K562 (cell line): ENCODE results near the gene LRRC26. TPM values are rescaled to one million over a fixed set of nuclear protein-coding genes. Genes with fewer than 3 reads are reported as not detected.

Experiments
- CBFA2T3 ChIP-seq: fragments of 450-650 bp; IDR thresholded peaks from 2 replicates; pipeline ENCODE4 v1.6.1; 2017
- CHCHD3 ChIP-seq: fragments of 250-450 bp; sonication (Bioruptor Pico); IDR thresholded peaks from 2 replicates; pipeline ENCODE4 v2.1.2; 2022; ENCODE audit warnings: mild to moderate bottlenecking
- FOSL1 ChIP-seq: fragments of 200-800 bp; sonication (Bioruptor generic); conservative IDR thresholded peaks from 2 replicates; pipeline ENCODE4 v1.6.1; 2016; ENCODE audit warnings: missing genetic modification characterization, missing compliant biosample characterization
- FOXP1 ChIP-seq: sonication (generic); formaldehyde crosslinking; IDR thresholded peaks from 2 replicates; pipeline ENCODE4 v1.8.0; 2022; ENCODE audit warnings: mild to moderate bottlenecking, missing genetic modification reagents
- GABPB1 ChIP-seq: sonication (generic); formaldehyde crosslinking; IDR thresholded peaks from 2 replicates; pipeline ENCODE4 v1.8.0; 2022; ENCODE audit warnings: mild to moderate bottlenecking, missing genetic modification reagents
- HDAC3 ChIP-seq: fragments of 450-650 bp; IDR thresholded peaks from 2 replicates; pipeline ENCODE4 v1.6.1; 2018; ENCODE audit warnings: borderline replicate concordance, mild to moderate bottlenecking, moderate library complexity; ENCODE audit not compliant: partially characterized antibody
- HES1 ChIP-seq: fragments of 450-650 bp; IDR thresholded peaks from 2 replicates; pipeline ENCODE4 v1.6.1; 2016; ENCODE audit warnings: low read depth, mild to moderate bottlenecking, moderate library complexity
- KDM4B ChIP-seq, 2 experiments: fragments of 450-650 bp in 1 of 2; sonication (generic) in 1 of 2; IDR thresholded peaks; 2 replicates each; pipeline ENCODE4 v1.6.1; 2016 to 2017; ENCODE audit warnings: borderline replicate concordance in 2 of 2, antibody characterized with exemption in 1 of 2, low read depth in 1 of 2, mild to moderate bottlenecking in 1 of 2
- KLF10 ChIP-seq: fragments of 250-450 bp; sonication (Bioruptor Pico); IDR thresholded peaks from 2 replicates; pipeline ENCODE4 v1.6.1; 2021; ENCODE audit warnings: matching md5 sums
- MCM7 ChIP-seq, 2 experiments: fragments of 450-650 bp; IDR thresholded peaks; 2 replicates each; pipeline ENCODE4 v1.6.1; 2016 to 2018
- MECOM ChIP-seq: fragments of 250-450 bp; sonication (Bioruptor Pico); IDR thresholded peaks from 2 replicates; pipeline ENCODE4 v1.8.0; 2022; ENCODE audit warnings: inconsistent platforms
- NR2C2 ChIP-seq, 2 experiments: fragments of 200-800 bp in 1 of 2; sonication (Bioruptor generic) in 1 of 2; sonication (generic) in 1 of 2; formaldehyde crosslinking in 1 of 2; IDR thresholded peaks; 2 replicates each; pipeline versions ENCODE4 v1.6.1 to v1.8.0; 2016 to 2022; ENCODE audit warnings: mild to moderate bottlenecking in 1 of 2, missing compliant biosample characterization in 1 of 2, missing genetic modification characterization in 1 of 2, missing genetic modification reagents in 1 of 2
- PCBP2 ChIP-seq: fragments of 200-400 bp; formaldehyde crosslinking; IDR thresholded peaks from 2 replicates; pipeline ENCODE4 v1.6.1; 2018; ENCODE audit warnings: low read length, low read depth, mild to moderate bottlenecking, moderate library complexity; ENCODE audit not compliant: poor library complexity, severe bottlenecking
- POLR2H ChIP-seq: IDR thresholded peaks from 2 replicates; pipeline ENCODE4 v1.6.1; 2016; ENCODE audit warnings: missing genetic modification characterization, low read depth, mild to moderate bottlenecking, control low read depth, missing compliant biosample characterization, moderate library complexity
- POU5F1 ChIP-seq: fragments of 150-350 bp; IDR thresholded peaks from 2 replicates; pipeline ENCODE4 v1.6.1; 2014; ENCODE audit warnings: borderline replicate concordance, low read length, low read depth, mild to moderate bottlenecking; ENCODE audit not compliant: partially characterized antibody
- PREB ChIP-seq: sonication (generic); formaldehyde crosslinking; IDR thresholded peaks from 2 replicates; pipeline ENCODE4 v1.8.1; 2023; ENCODE audit warnings: mild to moderate bottlenecking, missing genetic modification reagents
- RBM34 ChIP-seq: fragments of 200-400 bp; formaldehyde crosslinking; IDR thresholded peaks from 2 replicates; pipeline ENCODE4 v1.6.1; 2018; ENCODE audit warnings: low read length, borderline replicate concordance; ENCODE audit not compliant: insufficient read depth
- STAT5B ChIP-seq: fragments of 250-450 bp; sonication (Bioruptor Pico); IDR thresholded peaks from 2 replicates; pipeline ENCODE4 v1.8.0; 2021; ENCODE audit warnings: mild to moderate bottlenecking, inconsistent platforms
- TAF15 ChIP-seq: fragments of 200-400 bp; formaldehyde crosslinking; IDR thresholded peaks from 2 replicates; pipeline ENCODE4 v1.6.1; 2017; ENCODE audit warnings: mild to moderate bottlenecking, low read depth, low read length, moderate library complexity
- TCF15 ChIP-seq: fragments of 250-450 bp; sonication (Bioruptor Pico); IDR thresholded peaks from 2 replicates; pipeline ENCODE4 v1.8.0; 2022; ENCODE audit warnings: moderate library complexity, mild to moderate bottlenecking, inconsistent platforms
- THRAP3 ChIP-seq: fragments of 450-650 bp; IDR thresholded peaks from 2 replicates; pipeline ENCODE4 v1.6.1; 2016; ENCODE audit warnings: mild to moderate bottlenecking, inconsistent platforms, borderline replicate concordance
- ZBED1 ChIP-seq: IDR thresholded peaks from 2 replicates; pipeline ENCODE4 v1.6.1; 2014
- ZEB2 ChIP-seq: fragments of 450-650 bp; IDR thresholded peaks from 2 replicates; pipeline ENCODE4 v1.6.1; 2016
- ZNF175 ChIP-seq: fragments of 200-800 bp; sonication (Bioruptor generic); IDR thresholded peaks from 2 replicates; pipeline ENCODE4 v1.6.1; 2016; ENCODE audit warnings: low read depth, mild to moderate bottlenecking, missing genetic modification characterization, missing compliant biosample characterization
- ZNF277 ChIP-seq: fragments of 250-450 bp; sonication (Bioruptor Pico); IDR thresholded peaks from 2 replicates; pipeline ENCODE4 v1.8.0; 2022; ENCODE audit warnings: inconsistent platforms, mild to moderate bottlenecking, moderate library complexity, borderline replicate concordance
- ZNF79 ChIP-seq: fragments of 250-450 bp; sonication (Bioruptor Pico); IDR thresholded peaks from 2 replicates; pipeline ENCODE4 v1.4.0; 2020; ENCODE audit warnings: low read depth, mild to moderate bottlenecking, moderate library complexity
- polyA plus RNA-seq, 8 experiments: library from polyadenylated mRNA; depleted of rRNA in 4 of 8; stranded (reverse) in 5 of 8; unstranded in 3 of 8; fragments of >200 nt; fragmentation: Nextera tagmentation in 2 of 8; fragmentation: Illumina TruSeq in 1 of 8; extraction: Ambion mirVana in 2 of 8; extraction: Trizol in 1 of 8; gene quantifications; 2 replicates each; pipeline versions ENCODE4 v1.2.1 to v1.2.3, GENCODE V29; 2011 to 2014; ENCODE audit warnings: inconsistent platforms in 1 of 8, missing spikeins in 1 of 8
- total RNA-seq, 7 experiments: library from RNA; depleted of rRNA in 6 of 7; stranded (reverse); fragments of >200 nt in 6 of 7; fragmentation: Illumina TruSeq in 2 of 7; extraction: Trizol in 2 of 7; gene quantifications; 2 replicates each; pipeline versions ENCODE4 v1.2.1 to v1.2.3, GENCODE V29; 2011 to 2021; ENCODE audit warnings: low replicate concordance in 1 of 7

The LRRC26 gene
- total and polyA plus RNA-seq, 9 of the 15 experiments (the other 6 are each of a cell fraction or from before 2014, with no cell fraction given), result not detected

- no peak for TF ChIP-seq CBFA2T3
- peak; percentile 98 for TF ChIP-seq GABPB1
- peak; percentile 35 for TF ChIP-seq POU5F1
- TF ChIP-seq ZNF277 (CRISPR knock-in tag), result no peak
- TF ChIP-seq MCM7 (IDR thresholded peaks at IDR 0.05), result no peak
- no peak for TF ChIP-seq ZNF175
- TF ChIP-seq MECOM (CRISPR knock-in tag), result no peak
- TF ChIP-seq THRAP3, result no peak
- no peak for TF ChIP-seq HES1
- peak in 1 of 2 experiments; percentile 90; a peak in 2 of 4 replicates for TF ChIP-seq KDM4B (IDR thresholded peaks at IDR 0.05; ENCODE audit: borderline replicate concordance in 2 of 2, low read depth in 1 of 2)
- TF ChIP-seq FOSL1 (tag), result no peak
- TF ChIP-seq TAF15, result no peak
- TF ChIP-seq PCBP2, result no peak
- TF ChIP-seq POLR2H (tag), result no peak
- TF ChIP-seq ZNF79, result no peak
- TF ChIP-seq KLF10 (CRISPR knock-in tag), result no peak
- no peak for TF ChIP-seq TCF15 (CRISPR knock-in tag)
- TF ChIP-seq STAT5B, result no peak
- TF ChIP-seq NR2C2 (CRISPR knock-in tag; IDR thresholded peaks at IDR 0.05), result 0 out of 2 replicates have a peak, but pooled peaks have one; percentile 27
- TF ChIP-seq NR2C2 (tag; IDR thresholded peaks at IDR 0.05), result peak; percentile 73; the same call in 1 of the 2 replicates
- no peak for TF ChIP-seq ZBED1
- no peak for TF ChIP-seq PREB (CRISPR knock-in tag)
- no peak for TF ChIP-seq RBM34
- TF ChIP-seq CHCHD3, result no peak
- no peak for TF ChIP-seq FOXP1 (CRISPR knock-in tag)
- no peak for TF ChIP-seq ZEB2
- TF ChIP-seq HDAC3, result no peak
Observed at GRCh38 chr9:137205126-137206069, 35.5 kb upstream of the LRRC26 start, which contains the start of the genes NDOR1 and TMEM203 (continued).
